Stimulated activated CD4-positive, alpha-beta T cell treated with anti-CD3 and anti-CD28 coated beads, Interleukin-2, amount 100 ng/mL, for 48 hours (primary cell): ENCODE results near the gene EPN2.
"Not testable (repeated sequence)": the region's sequence is repeated elsewhere in the genome, so short reads cannot be mapped to it uniquely, and the experiment has no call there.

Experiments used
- DNase-seq, 2 donors: peaks; one replicate each; pipeline ENCODE4 v3.0.0-alpha.2; 2020

The EPN2 gene

DNA sequence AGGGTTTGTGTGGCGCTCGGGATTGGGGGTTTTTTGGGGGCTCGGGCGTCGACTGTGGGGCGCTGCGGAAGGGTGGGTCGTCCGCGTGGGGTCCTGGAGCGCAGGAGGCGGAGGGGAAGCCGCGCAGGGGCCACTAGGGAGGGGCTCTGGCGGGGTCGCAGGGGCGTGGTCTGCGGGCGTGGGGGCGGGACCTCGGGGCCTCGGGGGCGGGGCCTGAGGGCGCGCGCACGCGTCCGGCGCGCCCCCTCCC lies at the start of gene EPN2:
EPN2 (plus strand) TSS at position 228 of the 250 bp plus-strand sequence. CDS start 45,754 bp downstream, outside the sequence.
- DNase-seq: peak; percentile 32 to 55

DNA sequence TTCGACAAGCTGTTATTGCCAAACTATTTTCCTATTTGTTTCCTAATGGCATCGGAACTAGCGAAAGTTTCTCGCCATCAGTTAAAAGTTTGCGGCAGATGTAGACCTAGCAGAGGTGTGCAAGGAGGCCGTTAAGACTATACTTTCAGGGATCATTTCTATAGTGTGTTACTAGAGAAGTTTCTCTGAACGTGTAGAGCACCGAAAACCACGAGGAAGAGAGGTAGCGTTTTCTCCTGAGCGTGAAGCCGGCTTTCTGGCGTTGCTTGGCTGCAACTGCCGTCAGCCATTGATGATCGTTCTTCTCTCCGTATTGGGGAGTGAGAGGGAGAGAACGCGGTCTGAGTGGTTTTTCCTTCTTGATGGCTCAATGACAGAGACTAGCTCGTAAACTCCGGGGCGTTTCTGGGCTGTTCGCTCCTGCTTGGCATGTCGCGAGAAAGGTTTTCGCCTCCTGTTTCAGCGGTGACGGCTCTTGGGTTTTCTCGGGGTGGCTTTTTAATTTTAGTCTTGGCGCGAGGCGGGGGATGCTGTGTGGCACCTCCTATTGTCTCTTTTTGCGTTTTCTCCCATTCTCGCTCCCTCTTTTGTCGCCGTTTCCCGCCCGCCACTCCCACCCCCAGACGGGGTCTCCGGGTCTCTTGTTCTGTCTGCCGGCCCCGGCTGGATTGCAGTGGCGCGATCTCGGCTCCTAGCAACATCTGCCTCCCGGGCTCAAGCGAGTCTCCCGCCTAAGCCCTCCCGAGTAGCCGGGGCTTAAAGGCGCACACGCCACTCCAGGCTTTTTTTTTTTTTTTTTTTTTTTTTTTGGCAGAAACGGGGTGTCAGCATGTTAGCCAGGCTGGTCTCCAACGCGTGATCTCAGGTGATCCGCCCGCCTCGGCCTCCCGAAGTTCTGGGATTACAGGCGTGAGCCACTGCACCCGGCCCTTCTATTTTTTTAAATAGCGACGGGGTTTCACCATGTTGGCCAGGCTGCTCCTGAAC lies 49.0 kb upstream of the EPN2 start:
- not testable (repeated sequence) for DNase-seq

DNA sequence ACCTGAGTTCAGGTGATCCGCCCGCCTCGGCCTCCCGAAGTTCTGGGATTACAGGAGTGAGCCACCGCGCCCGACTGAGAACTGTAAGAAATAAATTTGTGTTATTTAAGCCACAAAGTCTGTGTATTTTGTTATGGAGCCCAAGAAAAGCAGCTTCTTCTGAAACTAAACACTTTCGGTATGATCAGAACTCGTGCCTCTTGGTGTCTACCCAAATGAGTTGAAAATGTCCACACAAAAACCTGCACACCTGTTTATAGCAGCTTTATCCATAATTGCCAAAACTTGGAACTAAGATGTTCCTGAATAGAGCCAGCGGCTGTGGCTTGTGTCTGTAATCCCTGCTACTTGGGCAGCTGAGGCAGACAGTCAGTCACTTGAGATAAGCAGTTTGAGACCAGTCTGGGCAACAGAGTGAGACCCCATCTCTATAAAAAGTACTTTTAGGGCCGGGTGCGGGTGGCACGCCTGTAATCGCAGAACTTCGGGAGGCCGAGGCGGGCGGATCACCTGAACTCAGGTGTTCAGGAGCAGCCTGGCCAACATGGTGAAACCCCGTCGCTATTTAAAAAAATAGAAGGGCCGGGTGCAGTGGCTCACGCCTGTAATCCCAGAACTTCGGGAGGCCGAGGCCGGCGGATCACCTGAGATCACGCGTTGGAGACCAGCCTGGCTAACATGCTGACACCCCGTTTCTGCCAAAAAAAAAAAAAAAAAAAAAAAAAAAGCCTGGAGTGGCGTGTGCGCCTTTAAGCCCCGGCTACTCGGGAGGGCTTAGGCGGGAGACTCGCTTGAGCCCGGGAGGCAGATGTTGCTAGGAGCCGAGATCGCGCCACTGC lies 48.1 kb upstream of the EPN2 start:
- not testable (repeated sequence) for DNase-seq

DNA sequence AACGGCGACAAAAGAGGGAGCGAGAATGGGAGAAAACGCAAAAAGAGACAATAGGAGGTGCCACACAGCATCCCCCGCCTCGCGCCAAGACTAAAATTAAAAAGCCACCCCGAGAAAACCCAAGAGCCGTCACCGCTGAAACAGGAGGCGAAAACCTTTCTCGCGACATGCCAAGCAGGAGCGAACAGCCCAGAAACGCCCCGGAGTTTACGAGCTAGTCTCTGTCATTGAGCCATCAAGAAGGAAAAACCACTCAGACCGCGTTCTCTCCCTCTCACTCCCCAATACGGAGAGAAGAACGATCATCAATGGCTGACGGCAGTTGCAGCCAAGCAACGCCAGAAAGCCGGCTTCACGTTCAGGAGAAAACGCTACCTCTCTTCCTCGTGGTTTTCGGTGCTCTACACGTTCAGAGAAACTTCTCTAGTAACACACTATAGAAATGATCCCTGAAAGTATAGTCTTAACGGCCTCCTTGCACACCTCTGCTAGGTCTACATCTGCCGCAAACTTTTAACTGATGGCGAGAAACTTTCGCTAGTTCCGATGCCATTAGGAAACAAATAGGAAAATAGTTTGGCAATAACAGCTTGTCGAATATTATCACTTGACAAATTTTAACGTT lies 47.3 kb upstream of the EPN2 start:
- DNase-seq: not testable (repeated sequence)

DNA sequence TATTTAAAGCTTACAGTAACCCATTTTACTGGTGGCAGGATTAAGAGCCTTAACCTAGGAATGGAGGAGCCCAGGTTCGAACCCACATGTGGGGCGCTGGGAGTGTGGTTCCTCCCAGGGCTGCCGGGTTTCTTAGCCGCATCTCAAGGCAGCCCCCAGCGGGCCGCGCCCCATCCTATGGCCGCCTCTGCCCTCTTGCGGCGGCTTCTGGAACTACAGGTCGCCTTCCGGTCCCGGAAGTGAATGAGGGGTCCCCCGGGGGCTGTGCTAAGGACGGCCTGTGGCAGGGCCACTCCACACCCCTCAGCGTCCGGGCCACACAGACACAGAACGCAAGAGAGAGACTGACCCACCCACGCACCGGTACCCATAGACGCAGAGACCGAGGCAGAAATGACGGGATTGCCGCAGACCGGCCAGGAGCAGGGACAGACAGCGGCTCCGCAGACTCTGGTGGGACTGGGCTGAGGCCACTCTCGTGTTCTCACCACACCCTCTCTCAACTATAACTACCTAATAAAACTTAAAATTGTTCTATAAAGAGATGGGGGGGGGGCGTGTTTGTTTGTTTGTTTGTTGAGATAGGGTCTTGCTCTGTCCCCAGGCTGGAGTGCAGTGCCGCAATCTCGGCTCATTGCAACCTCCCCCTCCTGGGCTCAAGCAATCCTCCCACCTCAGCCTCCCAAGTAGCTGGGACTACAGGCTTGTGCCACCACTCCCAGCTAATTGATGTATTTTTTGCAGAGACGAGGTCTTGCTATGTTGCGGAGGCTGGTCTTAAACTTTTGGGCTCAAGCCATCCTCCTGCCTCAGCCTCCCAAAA lies 40.6 kb upstream of the EPN2 start:
- peak in 1 of 2 donors; percentile 10 for DNase-seq

DNA sequence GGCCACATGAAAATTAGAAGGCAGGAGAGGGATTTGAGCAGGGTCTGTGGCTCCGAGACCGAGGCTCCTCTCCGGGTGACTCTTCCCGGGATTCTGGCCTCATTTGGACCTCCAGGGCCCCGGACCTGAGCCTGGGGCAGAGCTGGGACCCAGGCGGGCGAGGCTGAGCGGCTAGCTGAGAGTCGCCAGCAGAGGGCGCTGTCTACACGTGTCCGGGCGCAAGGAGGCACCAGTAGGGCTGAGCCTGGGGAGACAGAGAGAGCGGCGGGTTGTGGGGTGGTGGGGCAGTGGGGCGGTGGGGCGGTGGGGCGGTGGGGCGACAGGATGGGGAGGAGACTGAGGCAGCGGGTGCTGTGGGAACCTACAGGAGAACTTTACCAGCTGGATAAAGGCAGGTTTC lies 34.7 kb upstream of the EPN2 start:
- DNase-seq: not testable (repeated sequence)

DNA sequence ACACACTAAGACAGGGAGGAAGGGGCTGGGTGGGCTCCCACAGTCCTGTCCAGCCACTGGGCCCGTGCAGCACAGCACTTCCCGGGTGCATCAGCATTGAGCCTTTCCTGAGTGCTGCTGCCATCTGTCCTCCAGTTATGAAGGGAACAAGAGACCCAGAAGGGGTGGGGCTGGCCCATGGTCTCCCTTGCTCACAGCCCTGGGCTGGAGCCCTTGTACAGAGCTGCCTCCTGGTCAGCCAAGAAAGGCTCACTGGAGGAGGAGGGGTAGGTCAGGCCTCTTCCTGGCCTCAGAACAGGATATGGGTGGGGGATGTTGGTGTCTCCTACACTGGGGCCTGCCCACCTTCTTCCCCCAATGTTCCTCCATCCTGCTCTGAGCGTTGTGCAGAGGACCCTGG lies 33.7 kb upstream of the EPN2 start:
- DNase-seq: not testable (repeated sequence)

DNA sequence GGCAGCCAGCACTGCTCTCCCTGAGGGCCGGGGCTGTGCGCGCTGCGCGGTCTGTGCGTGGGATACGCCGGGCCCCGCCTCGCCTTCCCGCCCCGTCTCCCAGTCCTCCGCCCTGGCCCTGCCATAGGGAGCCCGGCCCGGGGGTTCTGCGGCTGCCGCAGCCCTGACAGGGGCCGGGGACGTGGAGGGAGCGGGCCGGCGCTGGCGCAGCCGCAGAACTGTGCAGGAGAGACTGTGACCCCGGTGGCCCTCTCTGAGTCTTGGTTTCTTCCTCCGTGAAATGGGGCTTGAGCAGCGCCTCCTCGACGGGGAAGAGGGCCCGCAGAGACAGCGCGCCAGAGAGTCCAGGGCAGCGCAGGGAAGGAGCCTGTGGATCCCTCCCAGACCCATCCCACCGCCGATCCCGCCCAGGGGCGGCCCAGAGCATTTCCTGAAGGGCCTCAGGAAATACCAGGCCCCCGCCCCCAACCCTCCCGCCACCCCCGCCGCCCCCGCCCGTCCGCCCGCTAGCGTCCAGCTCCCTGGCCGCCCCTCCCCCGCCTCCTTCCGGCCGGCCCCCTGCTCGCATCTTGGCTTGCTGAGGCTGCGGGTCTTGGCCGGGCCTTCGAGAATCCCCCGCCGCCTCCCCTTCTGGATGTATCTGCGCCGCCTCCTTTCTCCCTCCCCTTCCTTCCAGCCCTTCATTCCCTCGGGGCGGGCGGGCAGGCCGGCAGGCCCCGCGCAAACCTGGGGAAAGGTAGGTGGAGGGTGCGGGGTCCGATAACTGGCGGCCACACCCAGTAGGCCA lies 21.9 kb upstream of the EPN2 start:
- DNase-seq: not testable (repeated sequence)

DNA sequence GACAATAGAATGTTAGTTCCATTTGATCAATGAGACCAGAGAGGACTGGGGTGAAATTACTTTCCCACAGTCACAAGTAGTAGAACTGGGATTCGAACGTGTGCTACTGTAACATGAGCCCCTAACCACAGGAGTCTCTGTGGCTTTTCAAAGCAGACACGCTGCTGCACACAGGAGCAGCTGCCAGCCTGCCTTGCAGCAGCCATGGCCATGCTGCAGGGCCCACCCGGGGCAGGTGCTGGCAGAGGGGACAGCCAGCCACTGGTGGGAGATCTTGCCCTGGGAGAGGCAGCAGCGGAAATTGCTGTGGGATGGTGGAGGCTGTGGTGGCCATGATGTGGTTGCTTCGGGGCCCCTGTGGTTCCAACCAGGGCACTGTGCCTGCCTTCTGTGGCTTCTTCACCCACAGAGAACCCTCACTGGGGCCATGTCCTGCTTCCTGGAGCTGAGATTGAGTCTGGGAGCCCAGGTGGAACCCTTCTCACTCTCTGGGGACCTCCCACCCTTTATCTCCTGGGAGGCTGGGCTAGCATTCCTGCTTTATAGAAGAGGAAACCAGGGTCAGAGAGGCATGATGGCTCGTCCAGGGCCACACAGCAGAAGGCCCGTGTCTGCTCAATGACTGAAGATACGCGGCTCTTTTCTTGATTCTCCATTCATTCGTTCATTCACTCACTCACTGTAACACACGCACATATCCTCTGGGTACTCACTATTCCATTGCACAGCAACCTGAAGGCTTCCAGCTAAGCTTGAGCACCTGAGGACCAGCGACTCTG lies 20.8 kb upstream of the EPN2 start:
- DNase-seq: not testable (repeated sequence)

DNA sequence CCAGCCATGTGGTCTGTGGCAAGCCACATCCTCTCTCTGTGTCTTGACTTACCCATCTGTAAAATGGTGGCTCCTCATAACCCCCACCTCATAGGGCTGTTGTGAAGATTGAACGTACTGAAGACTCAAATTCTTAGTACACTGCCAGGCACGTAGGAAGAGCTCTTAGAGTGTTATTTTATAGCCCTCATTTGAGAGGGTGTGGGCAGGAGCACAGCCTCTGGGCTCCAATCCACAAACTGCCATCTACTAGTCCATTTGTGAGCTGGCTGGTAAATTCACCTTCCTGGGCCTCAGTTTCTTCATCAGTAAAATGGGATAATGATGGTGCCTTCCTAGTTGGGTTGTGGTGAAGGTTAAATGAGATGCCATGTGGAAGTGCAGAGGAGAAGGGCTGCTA lies 18.3 kb upstream of the EPN2 start:
- not testable (repeated sequence) for DNase-seq

DNA sequence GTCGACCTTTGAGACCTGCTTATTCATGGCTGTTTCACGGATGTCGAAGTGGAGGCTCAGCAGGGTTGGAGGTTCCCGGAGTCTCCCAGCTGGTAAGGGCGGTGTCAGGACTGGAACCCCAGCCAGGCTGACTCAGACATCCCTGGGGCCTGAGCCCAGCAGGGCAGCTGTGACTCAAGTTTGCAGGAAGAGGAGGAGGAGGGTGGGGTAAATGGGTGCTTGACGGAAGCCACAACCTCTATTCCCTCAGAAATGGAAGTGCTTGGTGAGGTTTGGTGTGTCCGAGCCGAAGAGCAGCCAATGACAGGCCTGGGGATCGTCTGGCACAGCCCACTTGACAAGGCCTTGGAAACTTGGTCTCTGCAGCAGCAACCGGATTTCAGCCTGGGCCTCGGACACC lies 17.8 kb upstream of the EPN2 start:
- DNase-seq: not testable (repeated sequence)

DNA sequence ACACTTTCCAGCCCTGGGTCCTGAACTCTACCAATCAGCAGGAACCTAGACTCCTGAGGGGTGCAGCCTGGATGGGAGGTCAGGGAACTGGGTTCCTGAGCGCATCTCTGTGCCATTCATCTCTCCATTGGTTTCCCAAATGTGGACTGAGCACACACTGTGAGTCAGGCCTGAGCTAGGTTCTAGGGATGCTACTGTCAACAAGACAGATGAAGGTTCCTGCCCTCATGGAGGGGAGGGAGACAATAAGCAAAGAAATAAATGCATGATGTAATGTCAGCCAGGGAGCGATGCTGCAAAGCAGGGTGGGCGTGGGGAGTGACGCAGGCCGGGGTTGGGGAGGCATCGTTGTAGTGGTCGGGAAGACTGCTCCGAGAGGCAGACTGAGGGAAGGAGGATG lies 17.0 kb upstream of the EPN2 start:
- DNase-seq: not testable (repeated sequence)

DNA sequence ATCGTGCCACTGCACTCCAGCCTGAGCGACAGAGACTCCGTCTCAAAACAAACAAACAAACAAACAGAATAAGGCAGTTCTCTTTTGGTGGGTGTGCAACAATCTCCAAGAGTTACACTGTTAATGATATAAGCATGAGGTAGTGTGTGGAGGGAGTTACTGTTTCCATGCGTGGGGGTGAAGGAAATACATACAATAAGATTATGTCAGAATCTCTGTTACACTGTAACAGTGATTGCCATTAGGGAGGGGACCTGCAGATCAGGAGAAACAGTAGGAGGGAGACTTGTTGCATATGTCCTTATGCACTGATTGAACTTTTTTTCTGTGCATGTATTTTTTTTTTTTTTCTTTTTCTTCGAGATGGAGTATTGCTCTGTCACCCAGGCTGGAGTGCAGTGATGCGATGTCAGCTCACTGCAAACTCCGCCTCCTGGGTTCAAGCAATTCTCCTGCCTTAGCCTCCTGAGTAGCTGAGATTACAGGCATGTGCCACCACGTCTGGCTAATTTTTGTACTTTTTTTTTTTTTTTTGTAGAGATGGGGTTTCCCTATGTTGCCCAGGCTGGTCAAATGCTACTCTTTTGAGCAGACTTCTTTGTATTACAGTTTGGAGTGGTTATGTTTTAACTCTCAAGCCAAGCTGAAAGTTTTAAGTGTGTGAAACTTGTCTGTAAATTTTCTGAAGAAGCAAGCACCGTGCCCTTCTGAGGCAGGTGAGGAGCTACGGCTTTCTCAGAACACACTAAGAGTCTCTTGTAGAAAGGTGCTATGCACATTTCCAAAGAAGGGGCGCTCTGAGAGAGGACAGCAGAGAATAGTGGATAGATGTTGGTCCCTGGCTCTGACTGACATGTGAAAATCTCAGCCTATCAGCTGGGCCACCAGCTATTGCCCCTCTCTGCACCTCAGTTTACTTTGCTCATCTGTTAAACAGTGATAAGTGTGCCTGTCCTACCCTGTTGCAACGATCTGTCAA lies 10.3 kb upstream of the EPN2 start:
- not testable (repeated sequence) for DNase-seq

DNA sequence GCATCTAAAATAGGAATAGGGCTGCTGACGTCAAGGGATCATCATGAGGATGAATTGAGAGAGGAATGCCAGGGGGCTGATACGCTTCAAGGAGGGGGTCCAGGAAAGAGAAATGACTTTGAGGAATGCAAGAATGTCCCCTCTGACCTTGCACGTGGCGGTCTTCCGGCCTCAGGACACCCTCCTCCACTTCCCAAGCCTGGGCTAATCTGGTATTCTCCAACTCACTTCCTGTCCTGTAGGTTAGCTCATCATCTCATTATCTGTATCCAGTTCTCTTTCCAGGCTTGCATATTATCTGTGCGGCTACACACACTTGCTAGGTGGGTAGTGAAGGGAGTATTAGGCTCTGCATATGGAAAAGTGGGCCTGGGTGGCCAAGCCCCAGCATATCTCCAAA lies 2.5 kb upstream of the EPN2 start:
- DNase-seq: not testable (repeated sequence)

DNA sequence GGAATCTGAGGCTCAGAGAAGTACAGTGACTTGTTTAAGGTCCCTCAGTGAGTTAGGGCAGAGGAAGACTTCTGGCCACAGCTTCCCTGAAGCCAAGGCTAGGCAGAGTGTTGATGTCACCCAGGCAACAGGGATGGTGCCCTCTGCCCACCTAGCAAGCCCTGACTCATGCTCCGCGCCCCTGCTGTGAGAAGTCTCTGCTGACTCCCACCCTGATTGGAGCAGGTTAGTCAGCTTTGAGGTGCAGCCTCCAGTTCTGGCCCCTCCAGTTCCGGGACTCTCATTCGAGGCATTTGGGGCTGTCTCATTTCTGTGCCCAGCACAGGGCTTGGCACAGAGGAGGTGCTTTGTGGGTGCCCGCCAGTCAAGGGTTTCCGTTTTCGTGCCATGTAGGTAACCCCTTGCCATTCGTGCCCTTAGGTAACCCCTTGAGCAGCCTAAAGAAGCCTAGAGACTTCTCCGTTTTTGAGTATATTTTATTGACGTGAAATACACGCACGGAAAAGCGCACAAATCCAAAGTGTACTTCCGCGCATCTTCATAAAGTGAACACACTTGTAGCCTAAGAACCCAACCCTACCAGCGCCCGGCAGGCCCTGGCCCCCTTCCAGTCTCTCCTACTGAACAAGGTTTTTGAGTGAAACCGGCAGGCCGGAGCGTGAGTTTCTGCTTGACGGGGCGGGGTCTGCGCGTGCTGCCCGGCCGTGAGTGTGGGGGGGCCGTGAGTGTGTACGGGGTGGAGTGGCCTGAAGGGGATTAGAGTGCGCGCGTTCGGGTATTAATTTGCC lies 621 bp upstream of the EPN2 start:
- DNase-seq: not testable (repeated sequence)

DNA sequence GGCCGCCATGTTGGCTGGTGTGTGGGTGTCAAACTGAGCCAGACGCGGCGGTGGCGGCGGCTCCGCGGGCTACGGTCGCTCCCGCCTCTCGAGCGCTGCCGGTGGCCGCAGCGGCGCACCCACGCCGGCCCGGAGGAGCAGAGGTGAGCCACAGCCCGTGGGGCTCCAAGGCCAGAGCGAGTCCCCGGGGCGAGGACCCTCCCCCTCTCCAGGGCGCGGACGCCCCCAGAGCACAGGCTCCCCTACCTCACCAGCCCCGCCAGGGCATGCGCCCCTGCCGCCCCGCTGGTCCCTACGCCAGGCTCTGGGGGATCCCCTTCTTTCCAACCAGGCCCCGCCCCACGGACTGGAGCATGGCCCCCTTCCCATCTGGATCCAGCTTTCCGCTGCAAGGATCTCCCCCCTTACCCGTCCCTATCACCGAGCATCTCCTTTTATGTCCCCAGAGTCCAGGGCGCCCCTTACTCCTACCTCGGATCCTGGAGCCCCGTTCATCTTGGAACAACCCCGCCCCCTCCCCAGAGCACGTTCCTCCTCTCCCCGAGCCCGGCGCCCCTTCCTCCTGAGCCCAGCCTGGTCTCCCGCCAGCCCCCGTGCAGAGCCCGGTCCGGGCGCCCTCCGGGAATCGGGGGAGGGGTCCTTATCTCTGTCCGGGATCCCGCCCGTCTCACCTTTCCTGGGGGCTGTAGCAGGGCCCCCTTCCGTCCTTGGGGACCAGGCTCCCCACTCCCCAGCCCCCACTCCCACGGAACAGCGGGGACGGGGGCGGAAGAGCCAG lies 412 bp downstream of the EPN2 start:
- DNase-seq: peak; percentile 13 to 21

DNA sequence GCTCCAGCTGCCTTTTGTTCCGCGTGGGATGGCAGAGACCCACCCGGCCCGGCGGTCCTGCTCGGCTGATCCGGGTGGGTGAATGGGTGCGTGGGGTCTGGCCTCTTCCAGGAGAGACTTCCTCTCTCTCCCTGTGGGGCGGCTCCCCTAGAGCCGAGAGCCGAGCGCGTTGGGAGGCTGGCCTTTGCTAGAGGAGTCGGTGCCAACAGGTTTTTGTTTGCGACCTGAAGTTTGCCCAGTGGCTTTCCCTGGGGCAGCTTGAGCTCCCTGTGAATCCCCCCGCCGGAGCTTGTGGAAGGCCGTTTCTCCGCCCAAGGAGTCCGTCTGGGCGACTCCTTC lies 970 bp downstream of the EPN2 start:
- no peak for DNase-seq

DNA sequence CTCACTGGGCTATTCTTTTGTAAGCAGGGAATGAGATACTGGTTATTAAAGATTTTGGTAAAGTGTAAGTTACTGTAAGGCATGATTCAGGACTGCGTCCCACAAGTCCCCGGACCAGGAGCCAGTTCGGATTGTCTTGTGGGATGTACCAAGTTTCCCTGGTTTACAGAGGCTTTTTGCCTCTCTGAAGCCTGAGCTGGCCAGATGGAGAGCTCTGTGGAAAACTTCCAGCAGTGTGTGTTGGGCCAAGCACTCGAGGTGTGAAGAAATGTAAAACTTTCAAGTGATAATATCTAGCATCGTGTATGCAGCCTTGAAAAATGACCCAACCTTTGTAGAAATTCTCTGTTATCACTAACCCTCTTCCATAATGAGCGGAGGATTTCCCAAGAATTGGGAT lies 2.4 kb downstream of the EPN2 start:
- no peak for DNase-seq
